NCI-H2107 treated with DMSO at 0.1 percent for 48 hours (cell line): ENCODE results near the gene TULP4.
"Not testable (repeated sequence)": the region's sequence is repeated elsewhere in the genome, so short reads cannot be mapped to it uniquely, and the experiment has no call there.

Experiments used
- DNase-seq: peaks from one replicate; lab custom pipeline; 2025; ENCODE audit not compliant: unreplicated experiment; lab: John Stamatoyannopoulos, UW

TULP4 gene

GRCh38 chr6:158464483-158464882, 152.2 kb downstream of the TULP4 start:
- DNase-seq = no peak

- DNase-seq = no peak
Measured at GRCh38 chr6:158465257-158465656, 153.0 kb downstream of the TULP4 start.

GRCh38 chr6:158465747-158466146, 153.5 kb downstream of the TULP4 start:
- no peak for DNase-seq

GRCh38 chr6:158467923-158468322, 155.7 kb downstream of the TULP4 start:
- peak; percentile 85 for DNase-seq

GRCh38 chr6:158468666-158469065, 156.4 kb downstream of the TULP4 start:
- no peak for DNase-seq

GRCh38 chr6:158470023-158470422, 157.8 kb downstream of the TULP4 start:
- not testable (repeated sequence) for DNase-seq

GRCh38 chr6:158471339-158471738, 159.1 kb downstream of the TULP4 start:
- no peak for DNase-seq

- DNase-seq = no peak
Measured at GRCh38 chr6:158472447-158472846, 160.2 kb downstream of the TULP4 start.

GRCh38 chr6:158474961-158475343, 162.7 kb downstream of the TULP4 start:
- DNase-seq = no peak

- DNase-seq = peak; percentile 96
Measured at GRCh38 chr6:158475344-158476302, 163.4 kb downstream of the TULP4 start.

GRCh38 chr6:158476389-158476788, 164.1 kb downstream of the TULP4 start:
- DNase-seq = no peak

GRCh38 chr6:158477722-158478121, 165.5 kb downstream of the TULP4 start:
- DNase-seq = not testable (repeated sequence)

GRCh38 chr6:158480989-158481388, 168.7 kb downstream of the TULP4 start:
- DNase-seq = no peak

- no peak for DNase-seq
Measured at GRCh38 chr6:158481690-158482473, 169.6 kb downstream of the TULP4 start.

GRCh38 chr6:158485431-158485830, 173.2 kb downstream of the TULP4 start:
- DNase-seq = no peak

GRCh38 chr6:158487495-158487894, 175.2 kb downstream of the TULP4 start:
- no peak for DNase-seq

- no peak for DNase-seq
Measured at GRCh38 chr6:158488065-158488464, 175.8 kb downstream of the TULP4 start.

GRCh38 chr6:158489441-158489840, 177.2 kb downstream of the TULP4 start:
- no peak for DNase-seq

GRCh38 chr6:158492881-158493280, 180.6 kb downstream of the TULP4 start:
- DNase-seq = no peak

GRCh38 chr6:158496700-158497099, 184.4 kb downstream of the TULP4 start:
- no peak for DNase-seq

GRCh38 chr6:158497620-158498019, 185.4 kb downstream of the TULP4 start:
- DNase-seq = no peak

GRCh38 chr6:158498362-158498761, 186.1 kb downstream of the TULP4 start:
- no peak for DNase-seq
